ENCODE measurements around the gene C5orf63.
A peak's percentile ranks its signal among the peaks of the same experiment; 100 is the strongest.

The C5orf63 gene

GRCh38 chr5:127013407-127013806 lies 59.9 kb downstream of the C5orf63 start:
- H3K14ac ChIP-seq (ENCODE audit: low read length in 2 of 2), result no peak overlapping the region
- H3K4me1 ChIP-seq (ENCODE audit: control insufficient read depth, insufficient read depth, low read depth, low read length), result no peaks in the 10 kb centered on the region
- H3K27me3 ChIP-seq (ENCODE audit: control insufficient read depth in 1 of 2, insufficient read depth in 1 of 2, low read length in 2 of 2), result no peaks in the 10 kb centered on the region
- H3K9ac ChIP-seq (ENCODE audit: low read length), result no peak overlapping the region
- no peak overlapping the region for H2AFZ ChIP-seq (ENCODE audit: low read depth, low read length)
- H3K9me3 ChIP-seq (ENCODE audit: control insufficient read depth, low read length), result no peaks in the 10 kb centered on the region
- no peak overlapping the region for H2BK15ac ChIP-seq (ENCODE audit: low read depth, poor library complexity, severe bottlenecking)
- H4K91ac ChIP-seq (ENCODE audit: low read length), result no peak overlapping the region
- H3K4me2 ChIP-seq (ENCODE audit: low read length, poor library complexity, severe bottlenecking), result no peak overlapping the region
- no peak overlapping the region for H3K4me3 ChIP-seq (ENCODE audit: insufficient read depth in 1 of 2, low read depth in 1 of 2, low read length in 2 of 2)
- no peak overlapping the region for H2AK5ac ChIP-seq (ENCODE audit: low read length, severe bottlenecking)
- H3K27ac ChIP-seq (ENCODE audit: low read length, poor library complexity, severe bottlenecking), result no peak overlapping the region
- WGBS, result 100% methylated on average over 1 of the region's 2 CpGs
- H2BK5ac ChIP-seq (ENCODE audit: low read depth, low read length, poor library complexity, severe bottlenecking), result no peak overlapping the region
- H4K8ac ChIP-seq (ENCODE audit: low read length), result no peak overlapping the region
- no peak overlapping the region for H2BK12ac ChIP-seq (ENCODE audit: low read length in 2 of 2)
- H3K79me1 ChIP-seq (replicated peaks; ENCODE audit: low read length, poor library complexity, severe bottlenecking), result peaks cover 4% of the 10 kb centered on the region
- no peaks in the 10 kb centered on the region for H3K36me3 ChIP-seq (ENCODE audit: control insufficient read depth in 1 of 2, insufficient read depth in 2 of 2, low read depth in 1 of 2, low read length in 2 of 2)
- no peak overlapping the region for H3K4ac ChIP-seq (ENCODE audit: low read depth in 1 of 2, low read length in 2 of 2)
- H3K18ac ChIP-seq (ENCODE audit: low read depth in 1 of 2, low read length in 2 of 2), result no peak overlapping the region
- H2BK120ac ChIP-seq (ENCODE audit: low read depth, low read length), result no peak overlapping the region
- no peak overlapping the region for H3K23ac ChIP-seq (ENCODE audit: low read length in 2 of 2)
- no peak for DNase-seq

- no peak overlapping the region for H3K18ac ChIP-seq (ENCODE audit: low read depth in 1 of 2, low read length in 2 of 2)
- no peak overlapping the region for H2BK12ac ChIP-seq (ENCODE audit: low read length in 2 of 2)
- no peak overlapping the region for H3K23ac ChIP-seq (ENCODE audit: low read length in 2 of 2)
- DNase-seq, result peak; percentile 16
- no peaks in the 10 kb centered on the region for H3K9me3 ChIP-seq (ENCODE audit: control insufficient read depth, low read length)
- no peak overlapping the region for H3K9ac ChIP-seq (ENCODE audit: low read length)
- no peaks in the 10 kb centered on the region for H3K36me3 ChIP-seq (ENCODE audit: control insufficient read depth in 1 of 2, insufficient read depth in 2 of 2, low read depth in 1 of 2, low read length in 2 of 2)
- H3K4me2 ChIP-seq (ENCODE audit: low read length, poor library complexity, severe bottlenecking), result no peak overlapping the region
- no peaks in the 10 kb centered on the region for H3K27me3 ChIP-seq (ENCODE audit: control insufficient read depth in 1 of 2, insufficient read depth in 1 of 2, low read length in 2 of 2)
- no peak overlapping the region for H2BK15ac ChIP-seq (ENCODE audit: low read depth, poor library complexity, severe bottlenecking)
- no peak overlapping the region for H3K14ac ChIP-seq (ENCODE audit: low read length in 2 of 2)
- no peaks in the 10 kb centered on the region for H3K4me1 ChIP-seq (ENCODE audit: control insufficient read depth, insufficient read depth, low read depth, low read length)
- H2BK120ac ChIP-seq (ENCODE audit: low read depth, low read length), result no peak overlapping the region
- H4K91ac ChIP-seq (ENCODE audit: low read length), result no peak overlapping the region
- peaks cover 3% of the 10 kb centered on the region for H3K79me1 ChIP-seq (replicated peaks; ENCODE audit: low read length, poor library complexity, severe bottlenecking)
- no peak overlapping the region for H2AFZ ChIP-seq (ENCODE audit: low read depth, low read length)
- no peak overlapping the region for H3K4ac ChIP-seq (ENCODE audit: low read depth in 1 of 2, low read length in 2 of 2)
- H2AK5ac ChIP-seq (ENCODE audit: low read length, severe bottlenecking), result no peak overlapping the region
- no peak overlapping the region for H4K8ac ChIP-seq (ENCODE audit: low read length)
- H2BK5ac ChIP-seq (ENCODE audit: low read depth, low read length, poor library complexity, severe bottlenecking), result no peak overlapping the region
- H3K27ac ChIP-seq (ENCODE audit: low read length, poor library complexity, severe bottlenecking), result no peak overlapping the region
- no peak overlapping the region for H3K4me3 ChIP-seq (ENCODE audit: insufficient read depth in 1 of 2, low read depth in 1 of 2, low read length in 2 of 2)
Measured at GRCh38 chr5:127012916-127013315, 60.4 kb downstream of the C5orf63 start.

GRCh38 chr5:127011961-127012644 lies 61.2 kb downstream of the C5orf63 start:
- Histone ChIP-seq H3K27me3 (ENCODE audit: control insufficient read depth in 1 of 2, insufficient read depth in 1 of 2, low read length in 2 of 2) (no peaks in the 10 kb centered on the region), H2BK12ac (ENCODE audit: low read length in 2 of 2) (no peak overlapping the region), H3K4me2 (ENCODE audit: low read length, poor library complexity, severe bottlenecking) (no peak overlapping the region), H3K23ac (ENCODE audit: low read length in 2 of 2) (no peak overlapping the region), H3K4me1 (ENCODE audit: control insufficient read depth, insufficient read depth, low read depth, low read length) (no peaks in the 10 kb centered on the region), H2BK5ac (ENCODE audit: low read depth, low read length, poor library complexity, severe bottlenecking) (no peak overlapping the region), H4K91ac (ENCODE audit: low read length) (no peak overlapping the region), H2AK5ac (ENCODE audit: low read length, severe bottlenecking) (no peak overlapping the region), H2BK15ac (ENCODE audit: low read depth, poor library complexity, severe bottlenecking) (no peak overlapping the region), H3K4me3 (ENCODE audit: insufficient read depth in 1 of 2, low read depth in 1 of 2, low read length in 2 of 2) (no peak overlapping the region), H2AFZ (ENCODE audit: low read depth, low read length) (no peak overlapping the region), H3K9ac (ENCODE audit: low read length) (no peak overlapping the region), H2BK120ac (ENCODE audit: low read depth, low read length) (no peak overlapping the region), H4K8ac (ENCODE audit: low read length) (no peak overlapping the region), H3K9me3 (ENCODE audit: control insufficient read depth, low read length) (no peaks in the 10 kb centered on the region), H3K79me1 (replicated peaks; ENCODE audit: low read length, poor library complexity, severe bottlenecking) (peaks cover 3% of the 10 kb centered on the region), H3K27ac (ENCODE audit: low read length, poor library complexity, severe bottlenecking) (no peak overlapping the region), H3K18ac (ENCODE audit: low read depth in 1 of 2, low read length in 2 of 2) (no peak overlapping the region), H3K14ac (ENCODE audit: low read length in 2 of 2) (no peak overlapping the region), H3K4ac (ENCODE audit: low read depth in 1 of 2, low read length in 2 of 2) (no peak overlapping the region), H3K36me3 (ENCODE audit: control insufficient read depth in 1 of 2, insufficient read depth in 2 of 2, low read depth in 1 of 2, low read length in 2 of 2) (no peaks in the 10 kb centered on the region)
- WGBS, result 88% methylated on average over 2 of the region's 2 CpGs
- no peak for DNase-seq

GRCh38 chr5:127011153-127011552 lies 62.1 kb downstream of the C5orf63 start:
- no peak overlapping the region for H2BK15ac ChIP-seq (ENCODE audit: low read depth, poor library complexity, severe bottlenecking)
- no peaks in the 10 kb centered on the region for H3K4me1 ChIP-seq (ENCODE audit: control insufficient read depth, insufficient read depth, low read depth, low read length)
- H2BK120ac ChIP-seq (ENCODE audit: low read depth, low read length), result no peak overlapping the region
- no peak overlapping the region for H3K18ac ChIP-seq (ENCODE audit: low read depth in 1 of 2, low read length in 2 of 2)
- H3K9me3 ChIP-seq (ENCODE audit: control insufficient read depth, low read length), result no peaks in the 10 kb centered on the region
- H3K9ac ChIP-seq (ENCODE audit: low read length), result peak overlapping the region; percentile 72
- WGBS, result 100% methylated on average over 4 of the region's 4 CpGs
- H3K27me3 ChIP-seq (ENCODE audit: control insufficient read depth in 1 of 2, insufficient read depth in 1 of 2, low read length in 2 of 2), result no peaks in the 10 kb centered on the region
- no peak overlapping the region for H3K4ac ChIP-seq (ENCODE audit: low read depth in 1 of 2, low read length in 2 of 2)
- H2BK12ac ChIP-seq (ENCODE audit: low read length in 2 of 2), result no peak overlapping the region
- no peak overlapping the region for H2BK5ac ChIP-seq (ENCODE audit: low read depth, low read length, poor library complexity, severe bottlenecking)
- no peak overlapping the region for H3K27ac ChIP-seq (ENCODE audit: low read length, poor library complexity, severe bottlenecking)
- no peak overlapping the region for H3K23ac ChIP-seq (ENCODE audit: low read length in 2 of 2)
- no peak overlapping the region for H4K91ac ChIP-seq (ENCODE audit: low read length)
- no peaks in the 10 kb centered on the region for H3K36me3 ChIP-seq (ENCODE audit: control insufficient read depth in 1 of 2, insufficient read depth in 2 of 2, low read depth in 1 of 2, low read length in 2 of 2)
- no peak overlapping the region for H2AK5ac ChIP-seq (ENCODE audit: low read length, severe bottlenecking)
- H3K14ac ChIP-seq (ENCODE audit: low read length in 2 of 2), result no peak overlapping the region
- H2AFZ ChIP-seq (ENCODE audit: low read depth, low read length), result no peak overlapping the region
- peaks cover 3% of the 10 kb centered on the region for H3K79me1 ChIP-seq (replicated peaks; ENCODE audit: low read length, poor library complexity, severe bottlenecking)
- H3K4me3 ChIP-seq (ENCODE audit: insufficient read depth in 1 of 2, low read depth in 1 of 2, low read length in 2 of 2), result no peak overlapping the region
- no peak overlapping the region for H3K4me2 ChIP-seq (ENCODE audit: low read length, poor library complexity, severe bottlenecking)
- DNase-seq, result no peak
- no peak overlapping the region for H4K8ac ChIP-seq (ENCODE audit: low read length)
